Breast epithelium (tissue), 4 donors: ENCODE results near the gene PHYKPL. TPM values are rescaled to one million over a fixed set of nuclear protein-coding genes. Genes with fewer than 3 reads are reported as not detected.

Experiments used
- DNase-seq, 2 donors: peaks; one replicate each; pipeline ENCODE4 v3.0.0-alpha.2; 2019; ENCODE audit warnings: low spot score in 2 of 2
- H3K27ac ChIP-seq, 2 donors: fragments of 200-600 bp; sonication (generic) in 1 of 2; one replicate each; pipeline ENCODE4 v1.5.1; 2016 to 2019; ENCODE audit warnings: mild to moderate bottlenecking in 1 of 2
- H3K27me3 ChIP-seq, 2 donors: fragments of 200-600 bp; sonication (generic) in 1 of 2; one replicate each; pipeline versions ENCODE4 v1.5.1 to v1.6.0; 2017 to 2019; ENCODE audit warnings: control low read depth in 1 of 2, mild to moderate bottlenecking in 1 of 2
- H3K36me3 ChIP-seq: fragments of 200-600 bp; one replicate; pipeline ENCODE4 v1.5.1; 2019
- H3K4me1 ChIP-seq, 2 donors: fragments of 200-600 bp; sonication (generic); one replicate each; pipeline ENCODE4 v1.5.1; 2016 to 2019; ENCODE audit warnings: control low read depth in 1 of 2
- H3K4me3 ChIP-seq, 3 donors: fragments of 200-600 bp; sonication (generic); 1 replicate in 2 of 3; 2 replicates in 1 of 3; pipeline ENCODE4 v1.5.1; 2016 to 2019; ENCODE audit warnings: mild to moderate bottlenecking in 3 of 3, moderate library complexity in 2 of 3
- H3K9me3 ChIP-seq, 2 donors: fragments of 200-600 bp; sonication (generic) in 1 of 2; one replicate each; pipeline ENCODE4 v1.5.1; 2016 to 2019; ENCODE audit warnings: control low read depth in 1 of 2
- CTCF ChIP-seq, 3 donors: fragments of 450-650 bp; IDR thresholded peaks; one replicate each; pipeline ENCODE4 v1.5.1; 2016 to 2017; ENCODE audit warnings: antibody characterized with exemption in 3 of 3, mild to moderate bottlenecking in 3 of 3, moderate library complexity in 3 of 3
- POLR2A ChIP-seq: fragments of 450-650 bp; IDR thresholded peaks from one replicate; pipeline ENCODE4 v1.6.1; 2016; ENCODE audit warnings: antibody characterized with exemption, mild to moderate bottlenecking, moderate library complexity
- POLR2AphosphoS5 ChIP-seq, 3 donors: sonication (generic); formaldehyde crosslinking; IDR thresholded peaks; one replicate each; pipeline ENCODE4 v1.6.1; 2017; ENCODE audit warnings: antibody characterized with exemption in 3 of 3
- intact Hi-C: fragments of 100-400 bp; cut with DNase I; formaldehyde crosslinking; loops from one replicate; pipeline ENCODE4 v1.15.1; 2023; ENCODE audit warnings: low total_unique reads
- total RNA-seq, 3 donors: library from RNA; depleted of rRNA; stranded (reverse); fragments of >200 nt; gene quantifications; one replicate each; pipeline ENCODE4 v1.1.0, GENCODE V29; 2016

The PHYKPL gene
- total RNA-seq, 3 donors from 2014 or later, result 63.4 to 94.1 (median 77.7) TPM

DNA sequence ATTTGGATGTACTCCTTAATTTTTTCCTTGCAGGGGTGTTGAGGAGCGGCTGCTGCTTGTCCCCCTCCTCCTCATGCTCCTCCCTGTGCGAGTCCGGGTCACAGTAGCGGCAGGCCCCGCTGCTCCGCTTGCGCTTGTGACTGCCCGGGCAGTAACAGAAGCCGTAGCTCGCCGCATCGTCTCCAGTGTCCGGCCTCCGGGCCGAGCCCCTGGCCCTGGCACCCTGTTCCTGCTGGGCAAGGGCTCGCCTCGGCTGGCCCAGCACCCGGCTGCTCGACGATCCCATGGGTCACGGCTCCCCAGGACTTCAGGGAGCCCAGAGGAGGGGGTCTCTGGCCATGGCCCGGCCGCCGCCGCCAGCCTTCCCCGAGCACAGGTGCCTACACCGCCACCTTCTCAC is 45.6 kb downstream of the PHYKPL start, which contains the start of gene GMCL2:
Gene GMCL2, minus strand, starts transcription at position 358 of the 400 bp plus-strand sequence. Its CDS starts 72 bp downstream, at position 286.
- DNase-seq, result no peak
- Histone ChIP-seq H3K9me3 (no peaks in the 10 kb centered on the region), H3K4me3 (no peak within 1 kb of the TSS), H3K36me3 (no peaks in the 10 kb centered on the region), H3K27me3 (no peaks in the 10 kb centered on the region), H3K4me1 (no peaks in the 10 kb centered on the region), H3K27ac (no peak within 1 kb of the TSS)
- intact Hi-C loops, result no loop called here
- TF ChIP-seq CTCF (IDR thresholded peaks at IDR 0.05) (no peak), POLR2AphosphoS5 (IDR thresholded peaks at IDR 0.05) (no peak), POLR2A (no peak)

- no peaks in the 10 kb centered on the region for H3K9me3 ChIP-seq
- intact Hi-C loops, result no loop called here
- no peak for DNase-seq
These were observed 46.2 kb downstream of the PHYKPL start for GRCh38 chr5:178186427-178186826.

DNA sequence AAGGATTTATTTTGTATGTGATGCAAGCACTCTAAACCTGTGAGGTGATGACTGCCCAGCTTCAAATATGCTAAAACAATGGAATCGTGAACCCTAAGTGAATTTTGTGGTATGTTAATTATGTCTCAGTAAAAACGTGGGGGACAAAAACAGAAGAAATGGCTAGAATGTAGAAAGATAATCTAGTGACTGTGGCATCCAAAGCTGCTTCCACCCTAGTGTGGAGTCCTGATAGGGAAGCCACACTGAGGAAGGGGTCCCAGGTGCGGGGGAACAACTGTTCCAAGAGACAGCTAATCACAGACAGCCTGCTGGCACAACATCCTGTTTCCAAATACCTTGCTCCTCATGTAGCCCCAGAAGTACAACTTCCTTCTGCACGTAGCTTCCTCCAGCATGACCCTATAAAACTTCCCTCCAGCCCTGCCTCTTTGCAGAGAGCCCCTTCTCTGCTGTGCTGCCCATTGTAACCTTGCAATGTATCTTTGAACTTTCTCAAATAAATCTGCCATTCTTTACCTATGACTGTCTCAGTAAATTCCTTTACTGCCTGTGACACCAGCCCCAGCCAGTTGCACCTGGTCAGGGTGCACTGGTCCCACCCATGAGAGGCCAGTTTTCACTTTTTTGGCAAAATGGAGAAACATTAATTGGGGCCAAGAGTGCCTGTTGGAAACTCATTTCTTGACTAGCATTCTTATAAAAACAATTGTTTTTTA is 50.3 kb downstream of the PHYKPL start:
- no peaks in the 10 kb centered on the region for H3K9me3 ChIP-seq
- no peak overlapping the region for H3K27ac ChIP-seq
- no peak for TF ChIP-seq CTCF (IDR thresholded peaks at IDR 0.05)
- TF ChIP-seq POLR2A, result no peak
- TF ChIP-seq POLR2AphosphoS5 (IDR thresholded peaks at IDR 0.05), result no peak
- peaks cover 0 to 4% of the 10 kb centered on the region in 2 donors for H3K27me3 ChIP-seq
- H3K4me3 ChIP-seq, result no peak overlapping the region
- no peaks in the 10 kb centered on the region for H3K36me3 ChIP-seq
- H3K4me1 ChIP-seq, result no peaks in the 10 kb centered on the region
- no peak for DNase-seq
- intact Hi-C loops, result no loop called here

More at GRCh38 chr5:178186427-178186826, 46.2 kb downstream of the PHYKPL start:
- Histone ChIP-seq H3K27ac (no peak overlapping the region), H3K4me1 (no peaks in the 10 kb centered on the region), H3K36me3 (no peaks in the 10 kb centered on the region), H3K4me3 (no peak overlapping the region), H3K27me3 (no peaks in the 10 kb centered on the region)
- TF ChIP-seq CTCF (IDR thresholded peaks at IDR 0.05), result no peak
- TF ChIP-seq POLR2AphosphoS5 (IDR thresholded peaks at IDR 0.05), result no peak
- no peak for TF ChIP-seq POLR2A

- Histone ChIP-seq H3K4me1 (no peaks in the 10 kb centered on the region), H3K27ac (no peak overlapping the region), H3K4me3 (no peak overlapping the region), H3K9me3 (no peaks in the 10 kb centered on the region), H3K27me3 (peaks cover 0 to 4% of the 10 kb centered on the region in 2 donors), H3K36me3 (no peaks in the 10 kb centered on the region)
- intact Hi-C loops, result no loop called here
- DNase-seq, result no peak
- TF ChIP-seq POLR2AphosphoS5 (IDR thresholded peaks at IDR 0.05), result no peak
These were observed 52.3 kb downstream of the PHYKPL start for GRCh38 chr5:178180141-178180863.

DNA sequence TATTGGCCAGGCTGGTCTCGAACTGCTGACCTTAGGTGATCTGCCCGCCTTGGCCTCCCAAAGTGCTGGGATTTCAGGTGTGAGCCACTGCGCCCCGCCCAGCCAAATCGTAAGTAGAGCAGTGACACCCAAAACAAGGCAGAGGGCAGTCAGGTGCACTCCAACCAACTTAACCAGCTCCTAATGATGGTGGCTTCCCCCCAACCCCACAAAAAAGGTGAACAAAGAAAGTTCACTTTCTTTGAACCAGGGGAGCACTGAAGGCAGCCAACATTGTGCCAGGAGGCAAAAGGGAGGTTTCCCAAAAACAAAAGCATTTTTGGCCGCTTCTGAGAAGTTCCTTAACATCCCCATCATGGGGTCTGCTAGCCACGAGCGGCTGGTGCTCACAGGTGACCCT is 55.0 kb downstream of the PHYKPL start:
- Histone ChIP-seq H3K4me1 (no peaks in the 10 kb centered on the region), H3K36me3 (no peaks in the 10 kb centered on the region), H3K27me3 (peaks cover 0 to 4% of the 10 kb centered on the region in 2 donors), H3K4me3 (no peak overlapping the region), H3K9me3 (no peaks in the 10 kb centered on the region), H3K27ac (no peak overlapping the region)
- intact Hi-C loops, result no loop called here
- TF ChIP-seq CTCF (IDR thresholded peaks at IDR 0.05) (no peak), POLR2AphosphoS5 (IDR thresholded peaks at IDR 0.05) (no peak), POLR2A (no peak)
- DNase-seq, result no peak
